ENCODE results near the gene EFNA5. TPM values are rescaled to one million over a fixed set of nuclear protein-coding genes. Genes with fewer than 3 reads are reported as not detected.

Gene EFNA5
- total and polyA plus RNA-seq, 4 donors = 0.14 to 0.93 (median 0.54) TPM

DNA sequence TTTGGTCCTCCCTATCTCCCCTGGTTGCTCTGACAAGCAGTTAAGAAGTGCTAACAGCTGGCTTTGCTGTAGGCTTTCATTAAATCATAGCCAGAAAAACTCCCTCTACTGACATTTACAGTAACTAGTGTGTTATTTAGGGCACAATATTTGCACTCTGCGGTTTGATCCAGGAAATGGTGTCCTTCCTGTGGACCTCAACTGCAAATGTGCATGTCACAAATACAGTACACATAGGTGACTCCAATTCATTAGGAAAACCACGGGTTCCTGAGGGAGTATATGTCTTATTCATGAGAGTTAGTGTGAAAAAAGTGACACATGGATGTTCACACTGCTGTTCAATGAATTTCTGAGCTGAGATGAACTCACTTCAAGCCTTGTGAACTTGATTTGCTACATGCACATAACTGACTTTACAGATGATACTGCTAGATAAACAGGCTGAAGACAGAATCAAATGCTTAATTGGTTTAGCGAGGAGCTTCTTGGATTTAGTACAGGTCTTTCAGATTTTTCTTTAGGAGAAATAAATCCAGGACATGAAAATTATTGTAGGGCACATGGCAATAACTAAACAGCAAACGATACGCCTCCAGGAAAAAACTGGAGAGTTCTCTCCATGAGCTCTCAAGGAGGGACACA lies 281.5 kb downstream of the EFNA5 start:
- 63% methylated on average over 5 of the region's 5 CpGs for WGBS
- peak in 1 of 2 donors; percentile 23 for TF ChIP-seq RXRA (IDR thresholded peaks at IDR 0.05)
- no peak for TF ChIP-seq ZBTB33 (IDR thresholded peaks at IDR 0.05)
- no peak for TF ChIP-seq EGR1 (IDR thresholded peaks at IDR 0.05; ENCODE audit: low read depth in 2 of 2)
- TF ChIP-seq NR2F2 (IDR thresholded peaks at IDR 0.05) = peak; percentile 41
- TF ChIP-seq RAD21 (IDR thresholded peaks at IDR 0.05) = peak; percentile 35 to 46
- Histone ChIP-seq H3K9me3 (ENCODE audit: control insufficient read depth in 4 of 4, low read length in 3 of 4) (no peaks in the 10 kb centered on the region), H3K27ac (ENCODE audit: low read depth in 1 of 2, low read length in 2 of 2) (no peak overlapping the region), H3K27me3 (ENCODE audit: control insufficient read depth in 4 of 4, insufficient read depth in 4 of 4, low read length in 3 of 4) (no peaks in the 10 kb centered on the region), H3K9ac (ENCODE audit: low read depth in 1 of 2, low read length in 2 of 2) (no peak overlapping the region), H3K4me3 (ENCODE audit: low read depth in 1 of 3, low read length in 3 of 3) (no peak overlapping the region), H3K36me3 (ENCODE audit: control insufficient read depth in 4 of 4, insufficient read depth in 3 of 4, low read depth in 1 of 4, low read length in 3 of 4) (no peaks in the 10 kb centered on the region), H3K4me1 (ENCODE audit: control insufficient read depth in 4 of 4, insufficient read depth in 4 of 4, low read length in 3 of 4) (no peaks in the 10 kb centered on the region)
- no peak for DNase-seq (ENCODE audit: low spot score)

DNA sequence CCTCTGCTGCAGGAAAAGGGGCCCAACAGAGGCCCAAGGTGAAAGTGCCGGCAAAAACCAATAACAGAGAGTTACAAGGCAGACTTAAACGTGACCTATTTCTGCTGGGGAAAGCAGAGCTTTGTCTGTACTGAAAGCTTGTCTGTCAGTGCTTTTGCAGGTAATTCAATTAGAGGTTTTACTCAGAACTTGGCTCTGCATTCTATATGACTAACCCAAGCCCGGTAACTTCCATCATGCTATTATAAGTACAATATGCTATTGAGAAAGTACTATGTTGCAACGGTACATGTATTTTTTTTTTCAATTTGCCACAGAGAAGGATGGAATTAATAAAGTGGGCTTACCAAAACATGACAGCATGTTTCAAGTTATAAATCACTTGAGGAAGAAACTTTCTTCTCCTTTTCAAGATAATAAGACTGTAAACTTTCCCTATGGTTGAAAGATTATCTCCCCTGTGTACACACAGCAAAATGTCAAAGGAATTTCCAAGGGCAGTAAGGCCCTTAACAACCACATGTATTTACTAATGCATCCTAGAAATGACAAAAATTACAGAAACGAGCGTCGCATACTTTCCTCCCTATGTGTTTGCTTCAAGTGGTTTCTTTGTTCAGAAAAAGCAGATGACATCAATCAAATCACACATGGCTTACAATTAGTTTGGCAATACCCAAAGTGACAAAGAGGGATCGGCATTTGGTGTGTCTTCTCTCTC lies 282.4 kb downstream of the EFNA5 start:
- Histone ChIP-seq H3K4me3 (ENCODE audit: low read depth in 1 of 3, low read length in 3 of 3) (no peak overlapping the region), H3K4me1 (ENCODE audit: control insufficient read depth in 4 of 4, insufficient read depth in 4 of 4, low read length in 3 of 4) (no peaks in the 10 kb centered on the region), H3K36me3 (ENCODE audit: control insufficient read depth in 4 of 4, insufficient read depth in 3 of 4, low read depth in 1 of 4, low read length in 3 of 4) (no peaks in the 10 kb centered on the region), H3K9me3 (ENCODE audit: control insufficient read depth in 4 of 4, low read length in 3 of 4) (no peaks in the 10 kb centered on the region), H3K27ac (ENCODE audit: low read depth in 1 of 2, low read length in 2 of 2) (peak overlapping the region in 1 of 2 donors; percentile 9), H3K27me3 (ENCODE audit: control insufficient read depth in 4 of 4, insufficient read depth in 4 of 4, low read length in 3 of 4) (no peaks in the 10 kb centered on the region), H3K9ac (ENCODE audit: low read depth in 1 of 2, low read length in 2 of 2) (no peak overlapping the region)
- no peak for TF ChIP-seq RXRA (IDR thresholded peaks at IDR 0.05)
- no peak for DNase-seq (ENCODE audit: low spot score)
- WGBS = 52% methylated on average over 8 of the region's 8 CpGs

DNA sequence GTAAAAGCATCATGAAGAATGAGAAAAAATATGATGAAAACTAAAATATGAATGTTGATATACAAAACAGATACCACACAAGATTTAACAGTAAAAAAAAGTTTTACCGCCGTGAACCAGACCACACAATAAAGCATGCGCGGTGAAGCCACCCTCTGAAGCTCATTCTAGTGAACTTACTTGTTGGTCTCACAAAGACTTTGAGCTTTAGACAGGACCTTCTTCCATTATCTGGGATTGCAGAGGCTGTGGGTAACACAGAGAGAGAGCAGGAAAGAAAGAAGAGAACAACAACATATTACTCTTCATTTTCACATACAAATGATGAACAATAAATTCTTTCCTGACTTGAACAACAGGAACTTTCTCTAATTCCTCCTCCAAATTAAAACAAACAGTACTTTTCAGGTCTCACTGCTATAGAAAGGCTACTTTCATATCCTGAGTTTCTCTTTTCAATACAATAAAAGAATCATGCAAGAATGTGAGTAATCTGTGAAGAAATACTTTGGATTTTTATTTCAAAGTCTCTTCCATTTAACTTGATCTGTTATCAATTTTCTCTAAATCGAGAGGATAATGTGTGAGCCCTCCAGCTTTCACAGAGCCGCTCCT lies 283.1 kb downstream of the EFNA5 start:
- DNase-seq (ENCODE audit: low spot score) = no peak
- no peaks in the 10 kb centered on the region for H3K27me3 ChIP-seq (ENCODE audit: control insufficient read depth in 4 of 4, insufficient read depth in 4 of 4, low read length in 3 of 4)
- H3K9me3 ChIP-seq (ENCODE audit: control insufficient read depth in 4 of 4, low read length in 3 of 4) = no peaks in the 10 kb centered on the region
- no peaks in the 10 kb centered on the region for H3K4me1 ChIP-seq (ENCODE audit: control insufficient read depth in 4 of 4, insufficient read depth in 4 of 4, low read length in 3 of 4)
- no peak for TF ChIP-seq FOXA1 (IDR thresholded peaks at IDR 0.05)
- TF ChIP-seq FOXA2 (IDR thresholded peaks at IDR 0.05) = no peak
- TF ChIP-seq, protein P1, sequence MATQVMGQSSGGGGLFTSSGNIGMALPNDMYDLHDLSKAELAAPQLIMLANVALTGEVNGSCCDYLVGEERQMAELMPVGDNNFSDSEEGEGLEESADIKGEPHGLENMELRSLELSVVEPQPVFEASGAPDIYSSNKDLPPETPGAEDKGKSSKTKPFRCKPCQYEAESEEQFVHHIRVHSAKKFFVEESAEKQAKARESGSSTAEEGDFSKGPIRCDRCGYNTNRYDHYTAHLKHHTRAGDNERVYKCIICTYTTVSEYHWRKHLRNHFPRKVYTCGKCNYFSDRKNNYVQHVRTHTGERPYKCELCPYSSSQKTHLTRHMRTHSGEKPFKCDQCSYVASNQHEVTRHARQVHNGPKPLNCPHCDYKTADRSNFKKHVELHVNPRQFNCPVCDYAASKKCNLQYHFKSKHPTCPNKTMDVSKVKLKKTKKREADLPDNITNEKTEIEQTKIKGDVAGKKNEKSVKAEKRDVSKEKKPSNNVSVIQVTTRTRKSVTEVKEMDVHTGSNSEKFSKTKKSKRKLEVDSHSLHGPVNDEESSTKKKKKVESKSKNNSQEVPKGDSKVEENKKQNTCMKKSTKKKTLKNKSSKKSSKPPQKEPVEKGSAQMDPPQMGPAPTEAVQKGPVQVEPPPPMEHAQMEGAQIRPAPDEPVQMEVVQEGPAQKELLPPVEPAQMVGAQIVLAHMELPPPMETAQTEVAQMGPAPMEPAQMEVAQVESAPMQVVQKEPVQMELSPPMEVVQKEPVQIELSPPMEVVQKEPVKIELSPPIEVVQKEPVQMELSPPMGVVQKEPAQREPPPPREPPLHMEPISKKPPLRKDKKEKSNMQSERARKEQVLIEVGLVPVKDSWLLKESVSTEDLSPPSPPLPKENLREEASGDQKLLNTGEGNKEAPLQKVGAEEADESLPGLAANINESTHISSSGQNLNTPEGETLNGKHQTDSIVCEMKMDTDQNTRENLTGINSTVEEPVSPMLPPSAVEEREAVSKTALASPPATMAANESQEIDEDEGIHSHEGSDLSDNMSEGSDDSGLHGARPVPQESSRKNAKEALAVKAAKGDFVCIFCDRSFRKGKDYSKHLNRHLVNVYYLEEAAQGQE (IDR thresholded peaks at IDR 0.05) = no peak
- TF ChIP-seq, protein P2, sequence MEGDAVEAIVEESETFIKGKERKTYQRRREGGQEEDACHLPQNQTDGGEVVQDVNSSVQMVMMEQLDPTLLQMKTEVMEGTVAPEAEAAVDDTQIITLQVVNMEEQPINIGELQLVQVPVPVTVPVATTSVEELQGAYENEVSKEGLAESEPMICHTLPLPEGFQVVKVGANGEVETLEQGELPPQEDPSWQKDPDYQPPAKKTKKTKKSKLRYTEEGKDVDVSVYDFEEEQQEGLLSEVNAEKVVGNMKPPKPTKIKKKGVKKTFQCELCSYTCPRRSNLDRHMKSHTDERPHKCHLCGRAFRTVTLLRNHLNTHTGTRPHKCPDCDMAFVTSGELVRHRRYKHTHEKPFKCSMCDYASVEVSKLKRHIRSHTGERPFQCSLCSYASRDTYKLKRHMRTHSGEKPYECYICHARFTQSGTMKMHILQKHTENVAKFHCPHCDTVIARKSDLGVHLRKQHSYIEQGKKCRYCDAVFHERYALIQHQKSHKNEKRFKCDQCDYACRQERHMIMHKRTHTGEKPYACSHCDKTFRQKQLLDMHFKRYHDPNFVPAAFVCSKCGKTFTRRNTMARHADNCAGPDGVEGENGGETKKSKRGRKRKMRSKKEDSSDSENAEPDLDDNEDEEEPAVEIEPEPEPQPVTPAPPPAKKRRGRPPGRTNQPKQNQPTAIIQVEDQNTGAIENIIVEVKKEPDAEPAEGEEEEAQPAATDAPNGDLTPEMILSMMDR (IDR thresholded peaks at IDR 0.05; ENCODE audit: low read depth, low read length, missing input control) = no peak
- H3K36me3 ChIP-seq (ENCODE audit: control insufficient read depth in 4 of 4, insufficient read depth in 3 of 4, low read depth in 1 of 4, low read length in 3 of 4) = no peaks in the 10 kb centered on the region
- H3K27ac ChIP-seq (ENCODE audit: low read depth in 1 of 2, low read length in 2 of 2) = no peak overlapping the region
- 70% methylated on average over 6 of the region's 6 CpGs for WGBS
- H3K4me3 ChIP-seq (ENCODE audit: low read depth in 1 of 3, low read length in 3 of 3) = no peak overlapping the region
- no peak overlapping the region for H3K9ac ChIP-seq (ENCODE audit: low read depth in 1 of 2, low read length in 2 of 2)

Measured in liver (tissue), 9 donors.